Tibial nerve (tissue), 4 donors: Measurements from ENCODE around the gene RMND5A. TPM values are rescaled to one million over a fixed set of nuclear protein-coding genes. Genes with fewer than 3 reads are reported as not detected.

Experiments used
- DNase-seq, 2 donors: peaks; one replicate each; pipeline ENCODE4 v3.0.0-alpha.2; 2019; ENCODE audit warnings: low spot score in 2 of 2
- H3K27ac ChIP-seq, 4 donors: fragments of 200-600 bp; sonication (generic) in 3 of 4; one replicate each; pipeline ENCODE4 v1.5.1; 2017 to 2019; ENCODE audit warnings: mild to moderate bottlenecking in 1 of 4
- H3K27me3 ChIP-seq, 2 donors: fragments of 200-600 bp; sonication (generic) in 1 of 2; one replicate each; pipeline versions ENCODE4 v1.5.1 to v1.6.0; 2017 to 2019
- H3K36me3 ChIP-seq, 3 donors: fragments of 200-600 bp; sonication (generic); one replicate each; pipeline ENCODE4 v1.5.1; 2018 to 2019
- H3K4me1 ChIP-seq, 4 donors: fragments of 200-600 bp; sonication (generic) in 3 of 4; one replicate each; pipeline ENCODE4 v1.5.1; 2017 to 2019
- H3K4me3 ChIP-seq, 4 donors: fragments of 200-600 bp; sonication (generic) in 3 of 4; one replicate each; pipeline ENCODE4 v1.5.1; 2017 to 2019; ENCODE audit warnings: mild to moderate bottlenecking in 1 of 4, moderate library complexity in 1 of 4
- H3K9me3 ChIP-seq, 4 donors: fragments of 200-600 bp; sonication (generic) in 3 of 4; one replicate each; pipeline ENCODE4 v1.5.1; 2017 to 2019
- CTCF ChIP-seq, 5 experiments: fragments of 200-600 bp in 3 of 5; fragments of 450-650 bp in 2 of 5; sonication (generic) in 3 of 5; IDR thresholded peaks; one replicate each; pipeline ENCODE4 v1.5.1; 2016 to 2019; ENCODE audit warnings: antibody characterized with exemption in 5 of 5, mild to moderate bottlenecking in 3 of 5, moderate library complexity in 2 of 5
- EP300 ChIP-seq, 2 donors: sonication (generic); formaldehyde crosslinking; IDR thresholded peaks; one replicate each; pipeline ENCODE4 v1.6.1; 2017; ENCODE audit warnings: antibody characterized with exemption in 2 of 2, mild to moderate bottlenecking in 1 of 2
- POLR2A ChIP-seq, 2 donors: fragments of 450-650 bp; IDR thresholded peaks; one replicate each; pipeline ENCODE4 v1.6.1; 2017; ENCODE audit warnings: antibody characterized with exemption in 2 of 2, mild to moderate bottlenecking in 2 of 2, moderate library complexity in 2 of 2
- WGBS, 2 donors: methylation state at CpG; one replicate each; pipeline ENCODE4 v1.1.5; 2018; 5-methylcytosine and 5-hydroxymethylcytosine counted together
- total RNA-seq, 4 donors: library from RNA; depleted of rRNA; stranded (reverse); fragments of >200 nt; gene quantifications; one replicate each; pipeline ENCODE4 v1.1.0, GENCODE V29; 2016

RMND5A gene
- total RNA-seq, 4 donors from 2014 or later: 40.5 to 59.9 (median 48.5) TPM

GRCh38 chr2:86673986-86674670 is 46.0 kb upstream of the RMND5A start:
- WGBS, 2 donors: 86 to 96% methylated on average over 1 of the region's 1 CpG
- no peaks in the 10 kb centered on the region for H3K36me3 ChIP-seq
- no peaks in the 10 kb centered on the region for H3K9me3 ChIP-seq
- no peak overlapping the region for H3K27ac ChIP-seq
- TF ChIP-seq CTCF (IDR thresholded peaks at IDR 0.05): no peak
- no peak for TF ChIP-seq POLR2A (IDR thresholded peaks at IDR 0.05)
- TF ChIP-seq EP300 (IDR thresholded peaks at IDR 0.05): no peak
- H3K4me1 ChIP-seq: peaks cover 0 to 10% (median 5%) of the 10 kb centered on the region in 4 donors
- no peak overlapping the region for H3K4me3 ChIP-seq
- DNase-seq: no peak
- H3K27me3 ChIP-seq: no peaks in the 10 kb centered on the region

DNA sequence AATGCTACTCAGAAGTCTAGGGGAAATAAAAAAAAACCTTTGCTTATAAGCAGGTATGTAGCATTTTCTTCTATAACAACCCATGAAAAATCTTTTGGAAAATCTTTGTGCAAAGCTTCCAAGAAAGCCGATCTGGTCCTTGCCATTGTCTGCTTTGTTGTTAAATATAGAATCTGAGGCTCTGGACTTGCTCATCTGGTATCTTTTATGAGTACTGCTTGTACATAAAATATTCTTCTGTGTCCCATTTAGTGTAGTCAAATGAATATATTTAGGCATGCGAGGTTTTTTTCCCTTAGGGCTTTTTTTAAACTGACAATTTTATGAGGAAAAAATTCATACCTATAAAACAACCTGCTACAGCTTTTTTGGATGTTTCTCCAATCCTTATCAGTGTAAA is 45.0 kb upstream of the RMND5A start:
- no peak for DNase-seq
- no peaks in the 10 kb centered on the region for H3K9me3 ChIP-seq
- peaks cover 0 to 10% (median 5%) of the 10 kb centered on the region in 4 donors for H3K4me1 ChIP-seq
- no peak for TF ChIP-seq POLR2A (IDR thresholded peaks at IDR 0.05)
- no peak for TF ChIP-seq CTCF (IDR thresholded peaks at IDR 0.05)
- TF ChIP-seq EP300 (IDR thresholded peaks at IDR 0.05): no peak
- H3K4me3 ChIP-seq: no peak overlapping the region
- no peaks in the 10 kb centered on the region for H3K36me3 ChIP-seq
- no peak overlapping the region for H3K27ac ChIP-seq
- WGBS, 2 donors: 56 to 76% methylated on average over 2 of the region's 2 CpGs
- H3K27me3 ChIP-seq: no peaks in the 10 kb centered on the region

GRCh38 chr2:86675511-86676015 is 44.5 kb upstream of the RMND5A start:
- WGBS, 2 donors: 88 to 95% methylated on average over 3 of the region's 3 CpGs

GRCh38 chr2:86677816-86678215 is 42.3 kb upstream of the RMND5A start:
- no peak overlapping the region for H3K4me3 ChIP-seq
- TF ChIP-seq CTCF (IDR thresholded peaks at IDR 0.05) (no peak), EP300 (IDR thresholded peaks at IDR 0.05) (no peak), POLR2A (IDR thresholded peaks at IDR 0.05) (no peak)
- no peaks in the 10 kb centered on the region for H3K27me3 ChIP-seq
- no peaks in the 10 kb centered on the region for H3K4me1 ChIP-seq
- H3K36me3 ChIP-seq: no peaks in the 10 kb centered on the region
- no peak overlapping the region for H3K27ac ChIP-seq
- DNase-seq: no peak
- no peaks in the 10 kb centered on the region for H3K9me3 ChIP-seq

More at GRCh38 chr2:86675511-86676015, 44.5 kb upstream of the RMND5A start:
- H3K4me1 ChIP-seq: peaks cover 0 to 10% (median 5%) of the 10 kb centered on the region in 4 donors
- H3K36me3 ChIP-seq: no peaks in the 10 kb centered on the region
- no peak overlapping the region for H3K27ac ChIP-seq
- no peaks in the 10 kb centered on the region for H3K9me3 ChIP-seq
- H3K4me3 ChIP-seq: no peak overlapping the region
- no peaks in the 10 kb centered on the region for H3K27me3 ChIP-seq
- DNase-seq: no peak
- TF ChIP-seq EP300 (IDR thresholded peaks at IDR 0.05) (no peak), CTCF (IDR thresholded peaks at IDR 0.05) (no peak), POLR2A (IDR thresholded peaks at IDR 0.05) (no peak)

DNA sequence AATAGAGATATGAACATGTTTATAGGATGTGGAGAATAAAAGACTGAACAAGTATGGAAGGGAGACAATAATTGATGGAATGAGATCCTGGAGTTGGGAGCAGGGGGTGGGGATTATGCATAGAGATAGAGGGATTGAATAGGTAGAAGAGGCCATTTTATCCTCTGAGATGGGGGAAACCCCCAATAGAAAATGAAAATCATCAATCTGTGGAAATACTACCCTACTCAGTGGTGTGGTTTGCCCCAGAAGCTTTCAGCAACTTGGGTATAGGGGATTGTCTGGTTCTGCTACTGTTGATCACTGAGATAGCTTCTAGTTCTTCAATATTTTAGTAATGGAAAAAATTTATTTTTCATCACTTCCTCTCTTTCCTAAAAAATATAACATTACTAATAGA is 41.1 kb upstream of the RMND5A start:
- Histone ChIP-seq H3K36me3 (no peaks in the 10 kb centered on the region), H3K27me3 (no peaks in the 10 kb centered on the region), H3K4me1 (no peaks in the 10 kb centered on the region), H3K9me3 (no peaks in the 10 kb centered on the region), H3K27ac (no peak overlapping the region), H3K4me3 (no peak overlapping the region)
- no peak for DNase-seq
- TF ChIP-seq POLR2A (IDR thresholded peaks at IDR 0.05) (no peak), EP300 (IDR thresholded peaks at IDR 0.05) (no peak), CTCF (IDR thresholded peaks at IDR 0.05) (no peak)
